ENCODE results near the gene MRPS15.

Gene MRPS15

DNA sequence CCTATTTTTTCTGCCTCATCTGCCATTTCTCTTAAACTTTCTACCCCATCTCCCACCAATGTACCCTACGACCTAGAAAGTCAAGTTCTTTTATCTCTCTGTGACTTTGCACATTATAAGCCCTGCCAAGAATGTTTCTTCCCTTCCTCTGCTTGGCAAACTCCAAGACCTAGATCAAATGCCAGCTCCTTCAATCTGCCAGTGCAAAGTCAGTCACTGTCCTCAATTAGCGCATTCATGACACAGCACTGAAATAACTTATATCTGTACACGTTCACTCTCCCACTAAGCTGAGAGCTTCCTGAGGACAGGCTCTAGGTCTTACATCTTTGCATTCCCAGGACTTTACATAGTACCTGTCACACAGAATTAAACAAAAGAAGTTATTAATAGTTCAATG is 45.0 kb downstream of the MRPS15 start:
- DNase-seq: no peak

DNA sequence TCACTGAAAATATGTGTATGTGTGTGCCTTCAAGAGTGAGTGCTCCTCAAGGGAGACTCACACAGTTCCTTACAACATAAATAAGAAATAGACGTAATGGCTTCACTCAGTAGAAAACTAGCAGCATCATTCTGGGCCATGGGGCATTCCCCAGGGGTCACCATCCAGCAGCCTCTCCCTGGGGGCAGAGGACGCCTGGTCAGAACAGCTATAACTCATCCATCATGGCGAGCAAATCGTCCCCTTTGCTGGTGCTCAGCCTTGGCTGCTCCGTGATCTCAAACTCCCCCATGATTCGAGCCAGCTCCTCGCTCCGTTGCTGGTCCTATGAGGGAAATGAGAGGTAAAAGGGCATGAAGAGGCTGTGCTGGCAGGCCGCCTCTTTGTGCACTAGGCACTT is 46.3 kb downstream of the MRPS15 start:
- no peak for DNase-seq

DNA sequence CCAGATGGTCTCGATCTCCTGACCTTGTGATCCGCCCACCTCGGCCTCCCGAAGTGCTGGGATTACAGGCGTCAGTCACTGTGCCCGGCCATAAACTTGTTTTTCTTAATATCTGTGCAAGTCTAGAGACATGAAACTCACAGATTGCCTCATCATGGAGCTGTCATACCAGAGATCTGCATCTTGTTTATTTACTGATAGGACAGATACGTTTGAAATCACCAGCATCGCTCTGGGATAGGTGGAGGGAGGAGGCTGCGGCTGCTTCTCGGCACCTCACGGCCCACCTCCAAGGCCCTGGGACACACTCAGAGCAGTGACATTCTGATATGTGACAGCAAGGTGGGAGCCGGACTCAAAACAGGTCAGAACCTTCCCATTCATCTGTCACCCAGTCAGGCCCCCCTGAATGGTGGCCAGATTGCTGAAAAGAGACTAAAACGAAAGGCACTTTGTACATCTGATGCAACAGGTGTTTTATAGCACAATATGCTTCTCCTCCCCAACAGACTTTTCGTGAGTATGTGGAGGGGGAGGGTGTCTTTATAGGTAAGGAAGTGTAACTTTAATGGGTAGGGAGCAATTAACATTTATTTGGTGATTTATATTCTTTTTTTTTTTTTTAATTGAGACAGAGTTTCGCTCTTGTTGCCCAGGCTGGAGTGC is 48.4 kb downstream of the MRPS15 start:
- DNase-seq: no peak

DNA sequence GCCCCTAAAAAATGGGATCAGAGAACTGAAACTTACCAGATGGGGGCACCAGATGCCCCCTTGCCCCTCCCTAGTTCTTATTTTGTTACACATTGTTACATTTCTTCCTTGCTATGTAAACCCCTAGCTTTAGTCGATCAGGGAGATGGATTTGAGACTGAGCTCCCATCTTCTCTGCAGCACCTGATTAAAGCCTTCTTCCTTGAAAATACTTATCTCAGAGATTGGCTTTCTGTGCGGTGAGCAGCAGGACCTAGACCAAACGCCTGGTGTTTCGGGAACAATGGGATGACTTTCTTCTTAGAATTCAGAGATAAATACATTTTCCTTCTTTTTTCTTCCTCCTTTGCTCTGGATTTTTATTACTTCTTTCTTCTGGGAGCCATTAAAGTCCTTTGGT is 49.8 kb downstream of the MRPS15 start:
- DNase-seq: no peak

DNA sequence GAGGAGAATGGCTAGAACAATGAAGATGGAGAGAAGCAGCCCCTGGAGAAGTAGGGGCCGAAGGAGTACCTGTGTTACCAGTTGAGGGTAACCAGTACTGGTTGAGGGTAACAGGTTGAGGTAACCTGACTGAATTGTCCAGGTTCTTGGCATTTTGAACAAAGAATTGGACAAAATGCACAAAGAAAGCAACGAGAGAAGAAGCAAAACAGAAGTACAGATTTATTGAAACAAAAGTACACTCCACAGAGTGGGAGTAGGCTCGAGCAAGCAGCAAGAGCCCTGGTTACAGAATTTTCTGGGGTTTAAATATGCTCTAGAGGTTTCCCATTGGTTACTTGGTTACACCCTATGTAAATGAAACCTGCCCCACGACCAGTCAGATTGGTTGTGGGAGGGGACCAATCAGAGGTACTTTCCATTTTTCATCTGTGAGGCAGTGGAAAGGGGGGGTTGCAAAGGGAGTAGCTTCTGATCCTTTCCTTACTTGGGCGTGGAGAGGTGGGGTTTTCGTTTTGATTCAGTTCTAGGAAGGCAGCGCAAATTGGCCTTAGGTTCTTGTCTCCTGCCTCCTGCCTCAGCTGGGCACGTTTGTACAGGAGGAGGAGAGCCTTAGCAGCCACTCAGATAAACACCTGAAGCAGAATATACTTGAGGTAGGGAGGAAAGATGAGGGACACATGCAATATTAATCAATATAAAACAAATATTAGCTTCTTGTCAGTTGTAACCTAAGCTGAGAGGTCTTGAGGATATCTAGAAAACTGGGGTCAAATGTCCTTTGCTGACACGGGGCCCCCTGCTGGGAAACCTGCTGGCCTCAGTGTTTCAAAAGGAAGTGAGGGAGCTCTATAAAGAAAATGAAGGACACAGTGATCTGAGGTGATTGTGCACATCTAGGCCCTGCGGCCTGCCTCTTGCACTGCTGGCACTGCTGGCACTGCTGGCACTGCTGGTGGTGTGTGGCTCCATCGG is 52.2 kb downstream of the MRPS15 start:
- peak; percentile 66 to 82 for DNase-seq

DNA sequence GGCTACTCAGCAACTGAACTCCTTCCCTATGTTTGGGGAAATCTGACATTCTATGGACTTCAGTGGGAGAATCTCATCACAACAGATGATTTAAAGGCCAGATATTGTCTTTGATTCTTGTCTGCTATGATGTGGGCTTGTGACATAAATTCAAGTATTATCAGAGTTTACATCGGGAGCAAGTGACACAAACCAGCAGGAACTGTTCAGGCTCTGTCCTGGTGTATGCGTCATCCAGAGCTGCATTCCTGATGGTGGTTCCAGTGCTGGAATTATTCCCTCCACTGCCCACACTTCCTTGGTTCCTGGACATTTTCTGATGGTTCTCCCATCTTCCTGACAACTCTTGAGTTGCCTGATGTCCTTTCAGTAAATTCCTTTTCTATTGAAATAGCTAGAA is 55.7 kb downstream of the MRPS15 start:
- no peak for DNase-seq

DNA sequence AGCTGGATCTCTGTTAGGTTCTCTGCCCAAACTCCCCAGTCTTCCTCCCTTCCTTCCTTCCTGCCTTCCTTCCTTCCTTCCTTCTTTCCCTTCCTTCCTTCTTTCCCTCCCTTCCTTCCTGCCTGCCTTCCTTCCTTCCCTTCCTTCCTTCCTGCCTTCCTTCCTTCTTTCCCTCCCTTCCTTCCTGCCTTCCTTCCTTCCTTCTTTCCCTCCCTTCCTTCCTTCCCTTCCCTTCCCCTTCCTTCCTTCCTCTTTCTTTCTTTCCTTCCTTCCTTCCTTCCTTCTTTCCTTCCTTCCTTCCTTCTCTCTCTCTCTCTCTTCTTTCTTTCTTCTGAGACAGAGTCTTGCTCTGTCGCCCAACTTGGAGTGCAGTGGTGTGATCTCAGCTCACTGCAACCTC is 57.7 kb downstream of the MRPS15 start:
- DNase-seq: no peak

Data from inflammatory macrophage treated with lipopolysaccharide for 1 hour (primary cell).